Retina (tissue), 1 donor: ENCODE results near the gene WNK2.
"Not testable (repeated sequence)": the region's sequence is repeated elsewhere in the genome, so short reads cannot be mapped to it uniquely, and the experiment has no call there.

ENCODE experiments used
- DNase-seq: peaks from one replicate; pipeline ENCODE4 v3.0.0-alpha.2; 2016

WNK2 gene

GRCh38 chr9:93343663-93344062 is 159.7 kb downstream of the WNK2 start:
- no peak for DNase-seq

- no peak for DNase-seq
Measured at GRCh38 chr9:93345643-93346230, 161.8 kb downstream of the WNK2 start.

GRCh38 chr9:93346231-93347112 is 162.5 kb downstream of the WNK2 start:
- peak; percentile 85 for DNase-seq

GRCh38 chr9:93347371-93347975 is 163.5 kb downstream of the WNK2 start:
- not testable (repeated sequence) for DNase-seq

- DNase-seq = not testable (repeated sequence)
Measured at GRCh38 chr9:93353413-93354310, 169.7 kb downstream of the WNK2 start.

GRCh38 chr9:93354451-93354850 is 170.5 kb downstream of the WNK2 start:
- no peak for DNase-seq

GRCh38 chr9:93355827-93356226 is 171.9 kb downstream of the WNK2 start:
- DNase-seq = no peak

- DNase-seq = no peak
Measured at GRCh38 chr9:93357649-93358048, 173.7 kb downstream of the WNK2 start.

- not testable (repeated sequence) for DNase-seq
Measured at GRCh38 chr9:93359907-93360306, 176.0 kb downstream of the WNK2 start.

- DNase-seq = no peak
Measured at GRCh38 chr9:93361995-93362394, 178.1 kb downstream of the WNK2 start.

GRCh38 chr9:93364734-93365426 is 180.9 kb downstream of the WNK2 start:
- DNase-seq = no peak

GRCh38 chr9:93365427-93366118 is 181.6 kb downstream of the WNK2 start:
- DNase-seq = no peak

- no peak for DNase-seq
Measured at GRCh38 chr9:93366119-93366447, 182.1 kb downstream of the WNK2 start.

- DNase-seq = not testable (repeated sequence)
Measured at GRCh38 chr9:93366486-93366885, 182.5 kb downstream of the WNK2 start.

GRCh38 chr9:93368437-93368836 is 184.5 kb downstream of the WNK2 start:
- no peak for DNase-seq

GRCh38 chr9:93369686-93370085 is 185.7 kb downstream of the WNK2 start:
- DNase-seq = no peak
